Smooth muscle cell of bladder (primary cell): Measurements from ENCODE around the gene CEP95. TPM values are rescaled to one million over a fixed set of nuclear protein-coding genes. Genes with fewer than 3 reads are reported as not detected.

ENCODE experiments used
- total RNA-seq: library from RNA; depleted of rRNA; stranded (reverse); fragments of >200 nt; gene quantifications from 2 replicates; pipeline ENCODE4 v1.2.3, GENCODE V29; 2014

CEP95 gene
- total RNA-seq = 18.1 and 25.3 TPM in 2 replicates

DNA sequence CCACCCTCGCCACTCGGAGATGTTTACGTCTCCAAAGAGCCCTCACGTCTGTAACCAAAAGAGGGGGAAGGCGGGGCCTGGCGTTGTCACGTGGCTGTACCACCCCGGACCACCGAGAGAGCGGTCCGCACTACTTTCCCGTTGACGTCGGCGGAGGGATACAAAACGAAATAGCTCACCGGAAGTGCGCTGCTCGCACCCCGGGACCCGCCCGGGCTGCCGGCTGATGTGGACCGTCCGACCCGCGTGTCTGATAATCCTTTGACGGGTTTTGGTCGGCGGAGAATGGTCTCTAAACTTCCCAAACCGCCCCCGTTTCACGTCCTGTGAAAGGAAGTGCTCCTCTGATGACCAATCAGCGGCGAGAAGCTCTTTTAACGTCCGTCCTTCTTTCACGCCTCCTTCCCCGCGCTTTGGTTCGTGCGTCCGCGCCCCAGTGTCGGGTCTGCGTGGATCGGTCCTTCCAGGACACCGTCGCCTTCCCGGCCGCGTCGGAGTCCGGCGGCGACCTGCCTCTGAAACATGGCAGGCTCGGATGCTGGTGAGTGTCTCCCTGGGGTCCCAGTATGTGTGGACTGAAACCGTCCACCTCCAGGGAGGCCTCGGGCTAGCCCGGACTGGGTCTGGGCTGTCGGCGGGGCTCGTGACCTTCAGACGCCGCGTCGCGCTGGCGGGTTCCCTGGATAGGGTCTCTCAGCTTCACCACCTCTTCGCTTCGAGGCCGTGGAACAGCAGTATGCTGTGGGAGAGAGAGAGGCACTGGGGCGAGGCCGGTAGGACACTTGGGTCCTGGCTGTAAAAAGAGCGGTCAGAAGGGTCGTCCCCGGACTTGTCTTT is at the start of gene CEP95:
Gene CEP95, plus strand, starts transcription at position 402 of the 837 bp plus-strand sequence. Its CDS starts 121 bp downstream, at position 523.

GRCh38 chr17:64496786-64497564 is 9.8 kb upstream of the CEP95 start, which contains the start of gene POLG2:
Gene POLG2, minus strand, starts transcription at chr17:64497054. Its CDS starts 86 bp downstream, at chr17:64496968.

DNA sequence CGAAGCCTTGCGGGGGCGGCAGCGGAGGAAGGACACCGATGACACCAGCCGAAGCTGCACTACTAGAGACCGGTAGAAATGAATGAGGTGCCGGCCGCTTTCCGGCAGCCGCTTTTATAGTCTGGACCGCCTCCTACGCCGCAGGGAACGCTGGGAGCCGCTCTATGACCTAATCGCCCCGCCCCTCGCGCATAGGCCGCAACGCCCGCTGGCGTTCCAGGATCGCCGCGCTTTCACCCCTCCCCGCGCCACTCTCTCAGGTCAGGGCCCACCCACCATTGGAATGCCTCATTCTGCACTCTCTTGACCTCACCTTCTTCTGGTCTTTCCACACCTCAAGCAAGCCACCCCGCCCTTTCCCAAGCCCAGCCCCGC is 589 bp upstream of the CEP95 start, which contains the start of gene DDX5:
Gene DDX5, minus strand, starts transcription at position 89 of the 375 bp plus-strand sequence. CDS start 170 bp downstream, outside the sequence.

Other genes starting within 250 kb of the CEP95 start
- gene TEX2, start 243.7 kb upstream of the CEP95 start, total RNA-seq = 12.7 and 23.7 TPM in 2 replicates
- 0.28 and 1.4 TPM in 2 replicates for gene PECAM1, start 116.1 kb upstream of the CEP95 start, total RNA-seq
- gene MILR1, start 57.9 kb upstream of the CEP95 start, total RNA-seq = 6.7 and 8.5 TPM in 2 replicates
- 7.5 and 10.5 TPM in 2 replicates for gene POLG2, start 9.9 kb upstream of the CEP95 start, total RNA-seq
- 285 and 349 TPM in 2 replicates for gene DDX5, start 688 bp upstream of the CEP95 start, total RNA-seq
- gene SMURF2, start 155.3 kb downstream of the CEP95 start, total RNA-seq = 83.8 and 95.6 TPM in 2 replicates